GM12865 (cell line): ENCODE measurements around the gene MTHFR.

Experiments
- DNase-seq: peaks from one replicate; pipeline ENCODE4 v3.0.0; 2010; ENCODE audit warnings: low read depth
- H3K4me3 ChIP-seq: 2 replicates; pipeline ENCODE4 v1.5.1; 2011; ENCODE audit warnings: mild to moderate bottlenecking, low read depth, low read length, control low read depth
- TF ChIP-seq, protein P1 (sequence below): IDR thresholded peaks from 2 replicates; pipeline ENCODE4 v1.5.1; 2011; ENCODE audit warnings: low read length, control low read depth, low read depth, inconsistent platforms; ENCODE audit not compliant: insufficient read depth; ENCODE audit errors: missing control alignments

Gene MTHFR

DNA sequence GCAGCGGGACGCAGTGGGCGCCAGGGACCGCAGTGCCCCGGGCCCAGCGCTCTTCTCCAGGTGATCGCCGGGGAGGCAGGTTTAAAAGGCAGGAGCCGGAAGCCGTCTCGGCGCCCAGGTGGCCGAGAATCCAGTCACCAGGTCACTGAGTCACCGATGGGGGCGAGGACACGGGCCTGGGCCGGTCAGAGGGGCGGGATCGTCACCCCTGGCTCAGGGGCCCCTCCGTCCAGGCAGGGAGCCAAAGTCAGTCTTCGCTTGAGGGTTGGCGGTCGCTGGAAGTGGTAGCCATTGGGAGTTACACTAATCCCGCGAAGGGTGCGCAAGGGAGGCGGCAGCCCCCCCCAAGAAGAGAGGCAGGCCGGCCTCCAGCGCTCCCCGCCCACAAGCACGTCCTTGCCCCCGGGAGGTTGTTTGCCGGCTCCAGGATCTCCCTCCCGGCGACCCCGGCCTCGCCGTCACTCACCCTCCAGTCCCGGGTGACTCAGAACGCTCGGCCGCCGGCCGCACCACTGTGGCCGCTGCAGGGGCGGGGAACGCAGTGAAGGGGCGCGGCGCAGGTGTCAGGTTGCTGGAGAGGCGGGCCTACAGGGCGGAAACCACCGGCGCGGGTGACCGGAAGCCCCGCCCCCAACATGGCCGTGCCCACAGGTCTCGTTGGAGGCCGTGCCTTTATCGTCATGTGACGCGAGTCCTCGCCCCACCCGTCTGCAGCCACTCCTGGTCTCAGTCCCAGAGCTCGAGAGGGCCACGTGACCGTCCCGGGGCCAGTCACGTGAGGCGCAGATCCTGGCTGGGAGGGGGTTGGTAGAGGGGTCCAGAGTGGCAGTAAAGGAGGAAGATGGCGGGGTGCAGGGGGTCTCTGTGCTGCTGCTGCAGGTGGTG is at the start of gene MTHFR, which contains the start of gene CLCN6:
MTHFR (minus strand) TSS at position 543 of the 885 bp plus-strand sequence. CDS start 2,848 bp downstream, outside the sequence.
CLCN6 (plus strand) TSS at position 770 of the 885 bp plus-strand sequence; CDS start at position 842, 72 bp downstream.
- peak; percentile 99 for DNase-seq
- peak within 1 kb of the TSS; percentile 94 for H3K4me3 ChIP-seq
- TF ChIP-seq, protein P1, sequence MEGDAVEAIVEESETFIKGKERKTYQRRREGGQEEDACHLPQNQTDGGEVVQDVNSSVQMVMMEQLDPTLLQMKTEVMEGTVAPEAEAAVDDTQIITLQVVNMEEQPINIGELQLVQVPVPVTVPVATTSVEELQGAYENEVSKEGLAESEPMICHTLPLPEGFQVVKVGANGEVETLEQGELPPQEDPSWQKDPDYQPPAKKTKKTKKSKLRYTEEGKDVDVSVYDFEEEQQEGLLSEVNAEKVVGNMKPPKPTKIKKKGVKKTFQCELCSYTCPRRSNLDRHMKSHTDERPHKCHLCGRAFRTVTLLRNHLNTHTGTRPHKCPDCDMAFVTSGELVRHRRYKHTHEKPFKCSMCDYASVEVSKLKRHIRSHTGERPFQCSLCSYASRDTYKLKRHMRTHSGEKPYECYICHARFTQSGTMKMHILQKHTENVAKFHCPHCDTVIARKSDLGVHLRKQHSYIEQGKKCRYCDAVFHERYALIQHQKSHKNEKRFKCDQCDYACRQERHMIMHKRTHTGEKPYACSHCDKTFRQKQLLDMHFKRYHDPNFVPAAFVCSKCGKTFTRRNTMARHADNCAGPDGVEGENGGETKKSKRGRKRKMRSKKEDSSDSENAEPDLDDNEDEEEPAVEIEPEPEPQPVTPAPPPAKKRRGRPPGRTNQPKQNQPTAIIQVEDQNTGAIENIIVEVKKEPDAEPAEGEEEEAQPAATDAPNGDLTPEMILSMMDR, result no peak

DNA sequence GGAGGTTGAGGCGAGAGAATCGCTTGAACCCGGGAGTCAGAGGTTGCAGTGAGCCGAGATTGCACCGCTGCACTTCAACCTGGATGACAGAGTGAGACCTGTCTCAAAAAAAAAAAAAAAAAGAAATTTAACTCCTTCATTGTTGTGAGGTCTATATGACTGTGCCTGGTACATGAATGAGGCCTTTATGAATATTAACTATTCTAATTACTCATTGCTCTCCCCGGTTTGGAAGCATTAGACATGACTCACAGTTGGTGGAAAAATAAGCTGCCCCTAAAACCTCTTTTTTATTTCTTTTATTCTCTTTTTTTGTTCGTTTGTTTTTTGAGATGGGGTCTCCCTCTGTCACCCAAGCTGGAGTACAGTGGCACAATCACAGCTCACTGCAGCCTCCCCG is 49.7 kb upstream of the MTHFR start:
- no peak overlapping the region for H3K4me3 ChIP-seq
- TF ChIP-seq, protein P1, result no peak
- DNase-seq, result no peak

DNA sequence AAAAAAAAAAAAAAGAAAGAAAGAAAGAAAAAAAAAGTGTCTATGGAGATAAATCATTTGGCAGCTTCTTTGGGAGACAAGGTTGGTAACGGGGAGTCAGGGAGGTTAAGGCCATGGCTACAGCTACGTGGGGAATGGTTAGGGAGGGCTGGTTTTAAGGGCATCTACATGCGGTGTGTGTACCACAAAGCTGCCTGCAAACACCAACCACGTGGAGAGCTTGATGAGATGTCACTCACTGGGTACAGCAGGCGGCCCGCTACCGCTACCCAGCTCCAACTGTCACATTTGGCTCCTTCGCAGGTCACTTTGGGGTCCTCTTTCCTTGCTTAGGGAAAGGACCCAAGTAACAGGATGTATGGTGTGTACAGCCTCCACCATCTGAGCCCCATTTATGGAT is 48.8 kb upstream of the MTHFR start:
- no peak for DNase-seq
- H3K4me3 ChIP-seq, result no peak overlapping the region
- TF ChIP-seq, protein P1, result no peak

DNA sequence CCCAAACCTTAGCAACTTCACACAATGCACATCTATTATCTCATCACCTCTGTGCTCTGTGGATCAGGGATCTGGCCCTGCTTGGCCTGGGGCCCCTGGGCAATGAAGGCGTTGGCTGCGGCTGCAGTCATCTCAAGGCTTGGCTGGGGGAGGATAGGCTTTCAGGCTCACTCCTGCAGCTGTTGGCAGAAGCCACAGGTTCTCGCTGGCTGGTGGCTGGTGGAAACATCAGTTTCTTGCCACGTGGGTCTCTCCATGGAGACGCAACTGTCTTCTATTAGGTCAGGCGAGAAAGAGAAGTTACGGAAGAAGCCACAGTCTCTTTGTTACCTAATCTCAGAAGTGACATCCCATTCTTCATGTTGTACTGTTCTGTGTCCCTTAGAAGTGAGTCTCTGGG is 45.4 kb upstream of the MTHFR start:
- no peak overlapping the region for H3K4me3 ChIP-seq
- DNase-seq, result no peak
- TF ChIP-seq, protein P1, result no peak

DNA sequence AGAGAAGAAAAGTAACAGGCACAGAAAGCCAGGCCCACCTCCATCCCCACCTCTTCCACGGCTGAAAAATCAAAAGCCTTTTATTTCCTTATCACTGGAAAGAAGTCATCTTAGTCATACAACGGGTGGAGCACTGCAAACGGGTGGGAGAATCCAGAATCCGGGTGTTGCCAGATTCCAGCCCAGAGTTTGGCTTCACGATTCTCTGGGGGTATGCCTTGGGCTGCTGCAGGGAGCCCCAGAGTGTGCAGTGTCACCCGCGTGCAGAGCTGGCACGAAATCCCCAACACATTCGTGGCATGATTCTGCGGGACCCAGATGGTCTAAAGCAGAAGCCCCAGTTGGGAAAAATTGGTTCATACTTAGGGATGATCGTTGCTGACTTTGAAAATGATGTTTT is 44.4 kb upstream of the MTHFR start:
- TF ChIP-seq, protein P1, result no peak
- no peak for DNase-seq
- H3K4me3 ChIP-seq, result no peak overlapping the region

DNA sequence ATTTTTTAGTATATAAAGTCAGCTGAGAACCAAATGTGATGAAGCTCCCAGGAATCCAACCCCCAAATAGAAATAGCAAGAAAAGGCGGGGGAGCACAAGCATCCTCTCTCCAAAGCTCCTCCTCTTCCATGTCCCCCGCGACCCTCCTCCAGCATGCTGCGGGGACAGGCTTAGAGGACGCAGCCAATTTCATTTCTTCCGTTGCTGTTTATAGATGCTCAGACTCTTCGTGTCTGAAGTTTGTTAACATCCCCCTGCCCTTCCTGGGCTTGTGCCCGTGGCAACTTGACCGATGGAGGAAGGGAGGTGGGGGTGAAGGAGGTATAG is 42.6 kb upstream of the MTHFR start:
- no peak overlapping the region for H3K4me3 ChIP-seq
- TF ChIP-seq, protein P1, result no peak
- DNase-seq, result no peak
